CD4-positive, alpha-beta memory T cell (primary cell): ENCODE data around the gene FOXO3. TPM values are rescaled to one million over a fixed set of nuclear protein-coding genes. Genes with fewer than 3 reads are reported as not detected.

ENCODE experiments used
- CTCF ChIA-PET: fragments of 350-600 bp; sonication (Branson Sonifier 250); formaldehyde crosslinking; loops from one replicate; lab custom pipeline; 2021; ENCODE audit warnings: inconsistent platforms; ENCODE audit not compliant: partially characterized antibody; lab: Charles Lee
- POLR2A ChIA-PET: fragments of 350-600 bp; sonication (Branson Sonifier 250); formaldehyde crosslinking; loops from one replicate; lab custom pipeline; 2021; ENCODE audit not compliant: partially characterized antibody; lab: Charles Lee
- DNase-seq, 5 donors: peaks; one replicate each; pipeline versions ENCODE4 v3.0.0 to v3.0.0-alpha.2; 2020 to 2022; ENCODE audit warnings: mixed read lengths in 1 of 5
- H3K27ac ChIP-seq: one replicate; pipeline ENCODE4 v1.7.0; 2013; ENCODE audit warnings: low read depth, low read length
- H3K27me3 ChIP-seq: 2 replicates; pipeline ENCODE4 v1.7.0; 2013; ENCODE audit warnings: mild to moderate bottlenecking, low read length, moderate library complexity; ENCODE audit not compliant: insufficient read depth
- H3K36me3 ChIP-seq: 2 replicates; pipeline ENCODE4 v1.7.0; 2013; ENCODE audit warnings: mild to moderate bottlenecking, low read length, moderate library complexity; ENCODE audit not compliant: insufficient read depth
- H3K4me1 ChIP-seq: 2 replicates; pipeline ENCODE4 v1.7.0; 2013; ENCODE audit warnings: mild to moderate bottlenecking, low read length, moderate library complexity; ENCODE audit not compliant: insufficient read depth
- H3K4me3 ChIP-seq, 2 donors: one replicate each; pipeline ENCODE4 v1.7.0; 2013; ENCODE audit warnings: low read length in 2 of 2, mild to moderate bottlenecking in 1 of 2
- H3K9me3 ChIP-seq, 2 donors: one replicate each; pipeline ENCODE4 v1.7.0; 2013; ENCODE audit warnings: low read length in 2 of 2, control low read depth in 1 of 2; ENCODE audit not compliant: control insufficient read depth in 1 of 2
- H3K27ac Mint-ChIP-seq, 7 donors: one replicate each; pipeline ENCODE4 v1.8.0; 2020 to 2021; ENCODE audit warnings: mixed read lengths in 7 of 7, mild to moderate bottlenecking in 6 of 7, inconsistent platforms in 3 of 7, moderate library complexity in 3 of 7
- H3K27me3 Mint-ChIP-seq, 2 donors: one replicate each; pipeline ENCODE4 v1.8.0; 2020 to 2021; ENCODE audit warnings: mixed read lengths in 2 of 2
- H3K36me3 Mint-ChIP-seq, 2 donors: one replicate each; pipeline ENCODE4 v1.8.0; 2020 to 2021; ENCODE audit warnings: mixed read lengths in 2 of 2, inconsistent platforms in 1 of 2, mild to moderate bottlenecking in 1 of 2
- H3K4me1 Mint-ChIP-seq, 4 donors: one replicate each; pipeline ENCODE4 v1.8.0; 2020 to 2021; ENCODE audit warnings: mixed read lengths in 4 of 4, mild to moderate bottlenecking in 1 of 4
- H3K4me3 Mint-ChIP-seq, 8 donors: one replicate each; pipeline ENCODE4 v1.8.0; 2020 to 2021; ENCODE audit warnings: mixed read lengths in 8 of 8, mild to moderate bottlenecking in 7 of 8, moderate library complexity in 6 of 8, inconsistent platforms in 3 of 8
- H3K9me3 Mint-ChIP-seq, 8 donors: one replicate each; pipeline ENCODE4 v1.8.0; 2020 to 2021; ENCODE audit warnings: mixed read lengths in 8 of 8, mild to moderate bottlenecking in 5 of 8, inconsistent platforms in 3 of 8, moderate library complexity in 1 of 8
- intact Hi-C: fragments of 100-400 bp; cut with micrococcal nuclease; formaldehyde crosslinking; loops from one replicate; pipeline ENCODE4 v1.15.1; 2023
- polyA plus RNA-seq, 2 donors: library from polyadenylated mRNA; unstranded; fragments of 300-500 nt; fragmentation: Illumina TruSeq; gene quantifications; one replicate each; pipeline ENCODE4 v1.2.3, GENCODE V29; 2021
- total RNA-seq, 2 experiments: library from RNA; stranded (reverse); gene quantifications; one replicate each; pipeline ENCODE4 v1.2.3, GENCODE V29; 2021

FOXO3 gene
- total and polyA plus RNA-seq, 4 experiments from 2014 or later: 18.3 to 27.0 (median 25.0) TPM

DNA sequence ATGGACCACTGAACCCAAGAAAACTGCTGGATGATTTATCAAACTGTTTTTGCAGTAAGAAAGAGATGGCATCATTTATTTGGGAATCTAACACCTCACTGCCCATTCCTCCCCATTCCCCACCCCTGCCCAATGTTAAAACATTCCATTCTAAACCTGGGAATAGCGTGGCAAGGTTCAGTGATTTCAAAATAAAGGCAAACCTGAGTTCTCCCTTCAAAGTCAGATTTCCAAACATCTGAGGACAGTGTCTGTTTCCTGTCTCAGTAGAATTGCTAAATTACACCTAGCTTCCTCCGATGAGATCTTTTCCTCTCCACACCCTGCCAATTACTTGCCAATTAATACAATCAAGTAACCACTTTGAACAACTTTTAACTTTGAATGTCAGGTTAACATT lies 160.1 kb downstream of the FOXO3 start:
- Mint-ChIP-seq H3K27ac (no peak overlapping the region), H3K9me3 (peaks cover 0 to 15% (median 11%) of the 10 kb centered on the region in 8 donors), H3K27me3 (peaks cover 0 to 4% of the 10 kb centered on the region in 2 donors), H3K4me3 (no peak overlapping the region), H3K4me1 (peaks cover 0 to 6% (median 4%) of the 10 kb centered on the region in 4 donors), H3K36me3 (peaks cover 3 to 6% of the 10 kb centered on the region in 2 donors)
- intact Hi-C loops: no loop called here
- no peak overlapping the region for H3K27ac ChIP-seq
- no peak overlapping the region for H3K4me3 ChIP-seq
- no peaks in the 10 kb centered on the region for H3K36me3 ChIP-seq
- ChIA-PET POLR2A (no interaction called here), CTCF (no interaction called here)
- no peaks in the 10 kb centered on the region for H3K4me1 ChIP-seq
- no peaks in the 10 kb centered on the region for H3K27me3 ChIP-seq
- no peaks in the 10 kb centered on the region for H3K9me3 ChIP-seq
- no peak for DNase-seq

- Histone ChIP-seq H3K27ac (no peak overlapping the region), H3K4me1 (no peaks in the 10 kb centered on the region), H3K4me3 (no peak overlapping the region), H3K9me3 (no peaks in the 10 kb centered on the region), H3K27me3 (no peaks in the 10 kb centered on the region), H3K36me3 (no peaks in the 10 kb centered on the region)
- Mint-ChIP-seq H3K9me3 (peaks cover 0 to 15% (median 11%) of the 10 kb centered on the region in 8 donors), H3K36me3 (peaks cover 3 to 6% of the 10 kb centered on the region in 2 donors), H3K27me3 (peaks cover 0 to 4% of the 10 kb centered on the region in 2 donors), H3K4me1 (peaks cover 0 to 6% (median 3%) of the 10 kb centered on the region in 4 donors), H3K4me3 (no peak overlapping the region), H3K27ac (no peak overlapping the region)
- ChIA-PET POLR2A (no interaction called here), CTCF (no interaction called here)
- DNase-seq: no peak
- intact Hi-C loops: no loop called here
Observed at GRCh38 chr6:108721286-108721685, 160.6 kb downstream of the FOXO3 start.

DNA sequence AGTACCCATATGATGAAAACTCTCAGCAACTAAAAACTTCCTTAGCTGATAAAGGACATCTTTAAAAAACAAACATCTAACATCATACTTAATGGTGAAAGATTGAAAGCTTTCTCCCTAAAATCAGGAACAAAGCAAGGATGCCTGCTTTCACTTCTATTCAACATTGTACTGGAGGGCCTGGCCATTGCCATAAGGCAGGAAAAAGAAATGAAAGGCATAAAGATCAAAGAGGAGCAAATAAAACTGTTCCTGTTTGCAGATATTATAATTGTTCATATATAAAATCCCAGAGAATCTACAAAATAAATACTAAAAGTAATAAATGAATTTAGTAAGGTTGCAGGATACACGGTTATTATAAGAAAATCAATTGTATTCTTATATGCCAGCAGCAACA lies 162.9 kb downstream of the FOXO3 start:
- Mint-ChIP-seq H3K4me1 (peaks cover 0 to 6% (median 3%) of the 10 kb centered on the region in 4 donors), H3K36me3 (peaks cover 3 to 6% of the 10 kb centered on the region in 2 donors), H3K4me3 (no peak overlapping the region), H3K9me3 (peaks cover 0 to 15% (median 11%) of the 10 kb centered on the region in 8 donors), H3K27ac (no peak overlapping the region), H3K27me3 (peaks cover 0 to 3% of the 10 kb centered on the region in 2 donors)
- Histone ChIP-seq H3K4me3 (no peak overlapping the region), H3K36me3 (no peaks in the 10 kb centered on the region), H3K27me3 (no peaks in the 10 kb centered on the region), H3K27ac (no peak overlapping the region), H3K9me3 (no peaks in the 10 kb centered on the region), H3K4me1 (no peaks in the 10 kb centered on the region)
- CTCF ChIA-PET: no interaction called here
- DNase-seq: no peak
- intact Hi-C loops: no loop called here
- POLR2A ChIA-PET: no interaction called here

DNA sequence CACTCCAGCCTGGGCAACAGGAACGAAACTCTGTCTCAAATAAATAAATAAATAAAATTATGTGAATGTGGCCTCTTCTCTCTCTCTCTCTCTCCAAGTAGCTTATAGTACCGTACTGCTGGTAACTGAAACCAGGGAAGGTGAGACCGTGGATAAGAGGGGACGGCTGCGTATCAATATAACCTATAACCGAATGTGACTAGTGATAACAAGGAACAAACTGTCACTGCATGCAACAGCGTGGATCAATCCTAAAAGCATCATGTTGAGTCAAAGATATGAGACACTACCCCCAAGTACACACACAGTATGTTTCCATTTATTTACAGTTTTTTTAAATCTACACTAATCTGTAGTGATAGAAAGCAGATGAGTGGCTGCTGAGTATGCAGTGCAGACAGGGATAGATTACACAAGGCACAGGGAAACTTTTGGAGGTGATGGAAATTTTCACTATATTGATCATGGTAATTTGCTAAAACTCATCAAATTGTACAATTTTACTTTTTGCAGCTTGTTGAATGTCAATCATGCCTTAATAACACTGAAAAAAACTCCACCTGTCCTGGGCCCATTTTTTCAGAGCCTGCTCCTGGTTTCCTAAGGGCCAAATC lies 166.1 kb downstream of the FOXO3 start:
- Mint-ChIP-seq H3K4me1 (peaks cover 0 to 1% (median 0%) of the 10 kb centered on the region in 4 donors), H3K27ac (no peak overlapping the region), H3K36me3 (peaks cover 3 to 6% of the 10 kb centered on the region in 2 donors), H3K9me3 (peaks cover 0 to 15% (median 11%) of the 10 kb centered on the region in 8 donors), H3K4me3 (no peak overlapping the region), H3K27me3 (no peaks in the 10 kb centered on the region)
- intact Hi-C loops: no loop called here
- Histone ChIP-seq H3K4me1 (no peaks in the 10 kb centered on the region), H3K4me3 (no peak overlapping the region), H3K36me3 (no peaks in the 10 kb centered on the region), H3K9me3 (no peaks in the 10 kb centered on the region), H3K27me3 (no peaks in the 10 kb centered on the region), H3K27ac (no peak overlapping the region)
- ChIA-PET POLR2A (no interaction called here), CTCF (no interaction called here)
- no peak for DNase-seq

GRCh38 chr6:108727966-108728730 lies 167.4 kb downstream of the FOXO3 start:
- Histone ChIP-seq H3K27me3 (no peaks in the 10 kb centered on the region), H3K4me1 (no peaks in the 10 kb centered on the region), H3K9me3 (no peaks in the 10 kb centered on the region), H3K27ac (no peak overlapping the region), H3K36me3 (no peaks in the 10 kb centered on the region), H3K4me3 (no peak overlapping the region)
- Mint-ChIP-seq H3K4me3 (no peak overlapping the region), H3K27me3 (no peaks in the 10 kb centered on the region), H3K9me3 (peaks cover 0 to 11% (median 8%) of the 10 kb centered on the region in 8 donors), H3K4me1 (peaks cover 0 to 1% (median 0%) of the 10 kb centered on the region in 4 donors), H3K36me3 (peaks cover 1 to 5% of the 10 kb centered on the region in 2 donors), H3K27ac (peak overlapping the region in 1 of 7 donors; percentile 68)
- CTCF ChIA-PET: no interaction called here
- no peak for DNase-seq
- POLR2A ChIA-PET: no interaction called here
- intact Hi-C loops: no loop called here

- Histone ChIP-seq H3K27me3 (no peaks in the 10 kb centered on the region), H3K9me3 (no peaks in the 10 kb centered on the region), H3K4me3 (no peak overlapping the region), H3K36me3 (no peaks in the 10 kb centered on the region), H3K4me1 (no peaks in the 10 kb centered on the region), H3K27ac (no peak overlapping the region)
- Mint-ChIP-seq H3K27me3 (no peaks in the 10 kb centered on the region), H3K4me1 (peaks cover 0 to 1% (median 0%) of the 10 kb centered on the region in 4 donors), H3K27ac (no peak overlapping the region), H3K36me3 (no peaks in the 10 kb centered on the region), H3K4me3 (no peak overlapping the region), H3K9me3 (peaks cover 0 to 6% (median 3%) of the 10 kb centered on the region in 8 donors)
- ChIA-PET POLR2A (no interaction called here), CTCF (no interaction called here)
- DNase-seq: no peak
- intact Hi-C loops: no loop called here
Observed at GRCh38 chr6:108728826-108729225, 168.1 kb downstream of the FOXO3 start.

- H3K36me3 ChIP-seq: no peaks in the 10 kb centered on the region
- no peak overlapping the region for H3K27ac Mint-ChIP-seq
- H3K4me3 ChIP-seq: no peak overlapping the region
- ChIA-PET POLR2A (no interaction called here), CTCF (no interaction called here)
- DNase-seq: no peak
- H3K4me3 Mint-ChIP-seq: no peak overlapping the region
- H3K27ac ChIP-seq: no peak overlapping the region
- H3K27me3 ChIP-seq: no peaks in the 10 kb centered on the region
- no peaks in the 10 kb centered on the region for H3K9me3 ChIP-seq
- intact Hi-C loops: no loop called here
- no peaks in the 10 kb centered on the region for H3K4me1 Mint-ChIP-seq
- H3K4me1 ChIP-seq: no peaks in the 10 kb centered on the region
- no peaks in the 10 kb centered on the region for H3K36me3 Mint-ChIP-seq
- H3K9me3 Mint-ChIP-seq: no peaks in the 10 kb centered on the region
- peaks cover 0 to 1% of the 10 kb centered on the region in 2 donors for H3K27me3 Mint-ChIP-seq
Observed at GRCh38 chr6:108730635-108731515, 170.2 kb downstream of the FOXO3 start.
